ENCODE measurements around the gene ATP12A. TPM values are rescaled to one million over a fixed set of nuclear protein-coding genes. Genes with fewer than 3 reads are reported as not detected.

ATP12A gene
- total RNA-seq: under 1 TPM in 1 of 4 donors, not detected in 3; 0.27 TPM

GRCh38 chr13:24680258-24680920 lies at the start of gene ATP12A:
TSS of gene ATP12A (plus strand) at chr13:24680408. CDS start at chr13:24680744, 336 bp downstream.
- H3K4me3 ChIP-seq (replicated peaks in 1 of 3): peak within 1 kb of the TSS in 2 of 3 donors; percentile 20 to 31
- peak; percentile 46 to 57 for DNase-seq
- H3K9me3 ChIP-seq: no peaks in the 10 kb centered on the region
- H3K27ac ChIP-seq: no peak within 1 kb of the TSS
- 1 to 2% methylated on average over 17 to 18 of the region's 75 CpGs for WGBS, 2 donors
- H3K36me3 ChIP-seq: no peaks in the 10 kb centered on the region
- H3K4me1 ChIP-seq: peaks cover 0 to 12% of the 10 kb centered on the region in 2 donors
- no peak for TF ChIP-seq POLR2A (IDR thresholded peaks at IDR 0.05)
- TF ChIP-seq CTCF (IDR thresholded peaks at IDR 0.05): peak in 1 of 6 experiments; percentile 16
- intact Hi-C loops (cut with DNase I): no loop called here
- H3K27me3 ChIP-seq: peaks cover 6% of the 10 kb centered on the region

GRCh38 chr13:24630851-24631620 lies 49.2 kb upstream of the ATP12A start:
- TF ChIP-seq CTCF (IDR thresholded peaks at IDR 0.05): no peak
- no peak for TF ChIP-seq POLR2A (IDR thresholded peaks at IDR 0.05)
- intact Hi-C loops (cut with DNase I): no loop called here
- Histone ChIP-seq H3K4me3 (replicated peaks in 1 of 3) (no peak overlapping the region), H3K27me3 (no peaks in the 10 kb centered on the region), H3K27ac (no peak overlapping the region), H3K36me3 (no peaks in the 10 kb centered on the region), H3K9me3 (no peaks in the 10 kb centered on the region), H3K4me1 (no peaks in the 10 kb centered on the region)
- no peak for DNase-seq
- WGBS, 2 donors: 82 to 87% methylated on average over 13 of the region's 13 CpGs

- no peak for DNase-seq
- Histone ChIP-seq H3K27me3 (no peaks in the 10 kb centered on the region), H3K4me3 (replicated peaks in 1 of 3) (no peak overlapping the region), H3K4me1 (no peaks in the 10 kb centered on the region), H3K36me3 (no peaks in the 10 kb centered on the region), H3K9me3 (no peaks in the 10 kb centered on the region), H3K27ac (no peak overlapping the region)
- WGBS, 2 donors: 87 to 94% methylated on average over 5 of the region's 5 CpGs
- intact Hi-C loops (cut with DNase I): no loop called here
- TF ChIP-seq CTCF (IDR thresholded peaks at IDR 0.05): no peak
- TF ChIP-seq POLR2A (IDR thresholded peaks at IDR 0.05): no peak
Observed at GRCh38 chr13:24631922-24632321, 48.3 kb upstream of the ATP12A start.

- Histone ChIP-seq H3K27ac (no peak overlapping the region), H3K4me1 (no peaks in the 10 kb centered on the region), H3K9me3 (no peaks in the 10 kb centered on the region), H3K4me3 (replicated peaks in 1 of 3) (no peak overlapping the region), H3K36me3 (no peaks in the 10 kb centered on the region), H3K27me3 (no peaks in the 10 kb centered on the region)
- DNase-seq: no peak
- WGBS, 2 donors: 84 to 93% methylated on average over 6 of the region's 6 CpGs
- TF ChIP-seq POLR2A (IDR thresholded peaks at IDR 0.05) (no peak), CTCF (IDR thresholded peaks at IDR 0.05) (no peak)
- intact Hi-C loops (cut with DNase I): no loop called here
Observed at GRCh38 chr13:24632382-24633121, 47.7 kb upstream of the ATP12A start.

All from thyroid gland (tissue), 4 donors.